HEK293T (cell line): ENCODE data around the gene LHX3.

ENCODE experiments used
- ELF4 ChIP-seq: fragments of 450-650 bp; IDR thresholded peaks from 2 replicates; pipeline ENCODE4 v1.6.1; 2017; ENCODE audit warnings: antibody characterized with exemption
- FOXA1 ChIP-seq: fragments of 450-650 bp; IDR thresholded peaks from 2 replicates; pipeline ENCODE4 v1.6.1; 2016; ENCODE audit warnings: mild to moderate bottlenecking
- FOXM1 ChIP-seq: fragments of 450-650 bp; IDR thresholded peaks from 2 replicates; pipeline ENCODE4 v1.6.1; 2017; ENCODE audit warnings: mild to moderate bottlenecking, borderline replicate concordance
- SP1 ChIP-seq: fragments of 450-650 bp; IDR thresholded peaks from 2 replicates; pipeline ENCODE4 v1.6.1; 2017
- SUZ12 ChIP-seq: fragments of 450-650 bp; IDR thresholded peaks from 2 replicates; pipeline ENCODE4 v1.6.1; 2016; ENCODE audit warnings: mild to moderate bottlenecking
- ZNF384 ChIP-seq: fragments of 450-650 bp; IDR thresholded peaks from 2 replicates; pipeline ENCODE4 v1.6.1; 2016

- no peak for TF ChIP-seq ZNF384
- no peak for TF ChIP-seq SP1
- no peak for TF ChIP-seq SUZ12
- no peak for TF ChIP-seq ELF4
- TF ChIP-seq FOXA1: no peak
- no peak for TF ChIP-seq FOXM1
Observed at GRCh38 chr9:136202454-136203407, 2.2 kb downstream of the LHX3 start.
